NOMO-1 treated with DMSO at 0.1 percent for 48 hours (cell line): Measurements from ENCODE around the gene CENPM.

Experiments
- DNase-seq: peaks from one replicate; lab custom pipeline; 2025; ENCODE audit not compliant: unreplicated experiment; lab: John Stamatoyannopoulos, UW

Gene CENPM

GRCh38 chr22:41900652-41901312, 46.2 kb downstream of the CENPM start:
- no peak for DNase-seq

DNA sequence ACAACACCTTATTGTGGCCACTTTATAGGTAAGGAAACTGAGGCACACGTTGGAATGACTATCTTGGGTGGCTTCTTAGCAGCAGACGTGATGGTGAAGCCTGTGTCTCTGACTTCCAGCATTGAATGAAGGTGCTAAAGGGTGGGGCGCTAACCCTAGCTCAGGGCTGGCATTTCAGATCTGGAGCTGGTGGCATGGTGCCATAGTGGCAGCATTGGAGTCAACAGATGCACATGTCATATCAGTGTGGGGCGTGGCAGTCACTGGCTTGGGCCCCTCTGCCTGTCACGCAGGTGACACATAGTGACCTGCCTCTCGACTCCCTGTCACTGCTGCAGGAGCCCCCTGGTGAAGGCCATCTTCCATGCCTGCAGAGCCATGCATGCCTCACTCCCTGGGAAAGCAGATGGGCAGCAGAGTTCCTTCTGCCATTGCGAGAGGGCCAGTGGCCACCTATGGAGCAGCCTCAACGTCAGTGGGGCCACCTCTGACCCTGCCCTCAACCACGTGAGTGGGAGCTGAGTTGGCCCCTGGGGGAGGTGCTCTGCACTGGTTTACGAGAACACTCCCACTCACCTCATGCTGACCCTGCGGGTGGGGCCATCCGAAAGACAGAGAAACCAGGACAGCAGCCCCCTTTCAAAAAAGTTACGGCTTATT, 46.8 kb downstream of the CENPM start:
- no peak for DNase-seq

- DNase-seq, result no peak
These were observed 47.8 kb downstream of the CENPM start for GRCh38 chr22:41899110-41899509.

GRCh38 chr22:41898645-41899044, 48.3 kb downstream of the CENPM start:
- no peak for DNase-seq

DNA sequence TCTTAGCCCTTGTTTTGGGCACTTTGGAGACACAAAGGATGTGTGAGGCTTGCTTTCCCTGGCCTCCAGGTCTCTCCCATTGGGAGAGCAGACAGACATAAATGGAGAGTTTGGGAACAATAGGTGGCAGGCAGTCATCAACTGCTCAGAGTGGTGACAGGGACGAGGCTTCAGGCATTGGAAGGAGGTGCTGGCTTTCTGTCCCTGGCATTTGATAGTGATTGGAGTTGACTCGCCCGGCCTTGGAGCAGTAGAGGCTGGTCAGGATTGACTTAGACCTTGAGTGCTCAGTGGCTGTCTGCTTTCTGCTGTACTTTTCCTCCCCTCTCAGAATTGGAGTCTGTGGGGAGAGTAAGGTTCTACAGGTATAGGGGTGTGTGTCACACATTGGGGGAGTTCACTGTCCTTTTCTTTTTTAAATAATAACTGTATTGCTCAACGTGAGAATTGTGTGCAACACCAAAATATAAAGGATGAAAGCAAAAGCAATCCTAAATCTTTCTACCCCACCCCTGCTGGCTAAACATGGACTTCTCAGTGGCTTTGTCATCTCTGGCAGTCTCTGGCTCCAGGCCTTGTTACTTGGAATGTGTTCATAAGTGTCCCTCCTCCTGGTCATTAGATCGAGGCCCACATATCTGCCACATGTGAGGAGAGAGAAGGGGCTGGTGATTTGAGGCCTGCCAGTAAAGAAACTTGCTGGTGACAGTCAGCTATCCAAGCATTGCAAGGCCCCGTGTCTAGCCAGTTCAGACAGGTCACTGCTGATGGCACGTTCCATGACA, 53.2 kb downstream of the CENPM start:
- no peak for DNase-seq

- DNase-seq, result no peak
These were observed 54.2 kb downstream of the CENPM start for GRCh38 chr22:41892721-41893120.

DNA sequence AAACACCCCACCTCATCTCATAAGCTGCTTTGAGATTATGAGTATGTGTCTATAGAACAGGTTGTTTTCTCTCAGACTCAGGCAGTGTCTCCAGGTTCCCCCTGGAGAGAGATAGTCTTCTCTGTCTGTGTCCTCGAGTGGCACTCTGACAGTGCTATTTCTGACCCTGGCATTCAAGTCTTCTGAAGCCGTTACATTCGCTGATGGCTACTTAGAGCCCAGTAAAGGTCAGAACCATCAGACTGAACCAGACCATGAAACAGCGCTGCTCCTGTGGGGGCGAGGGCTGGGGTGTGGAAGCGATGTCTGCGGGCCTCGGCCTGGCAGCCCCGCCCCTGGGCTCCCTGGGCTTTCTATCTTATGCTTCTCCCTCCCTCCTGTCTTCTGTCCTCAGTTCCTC, 55.5 kb downstream of the CENPM start:
- no peak for DNase-seq
